Astrocyte of the hippocampus (primary cell): ENCODE measurements around the gene DGKD.
A peak's percentile ranks its signal among the peaks of the same experiment; 100 is the strongest.

Source experiments
- DNase-seq: peaks from one replicate; pipeline ENCODE4 v3.0.0; 2011; ENCODE audit warnings: low read depth, low spot score

The DGKD gene

DNA sequence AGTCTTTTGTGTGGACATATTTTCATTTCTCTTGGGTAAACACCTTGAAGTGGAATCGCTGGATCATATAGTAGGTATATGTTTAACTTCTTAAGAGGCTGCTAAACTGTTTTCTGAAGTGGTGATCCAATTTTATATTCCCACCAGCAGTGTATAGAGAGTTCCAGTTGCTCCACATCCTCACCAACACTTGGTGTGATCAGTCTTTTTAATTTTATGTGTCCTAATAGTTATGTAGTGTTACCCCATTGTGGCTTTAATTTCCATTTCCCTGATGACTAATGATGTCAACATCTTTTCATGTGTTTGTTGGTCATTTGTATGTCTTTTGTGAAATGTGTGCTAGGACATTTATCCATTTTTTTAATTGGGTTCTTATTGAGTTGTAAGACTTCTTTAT, 56.9 kb downstream of the DGKD start:
- no peak for DNase-seq

- DNase-seq, result no peak
These were observed 58.1 kb downstream of the DGKD start for GRCh38 chr2:233412405-233412804.

GRCh38 chr2:233413046-233413445, 58.8 kb downstream of the DGKD start:
- DNase-seq, result peak; percentile 42

DNA sequence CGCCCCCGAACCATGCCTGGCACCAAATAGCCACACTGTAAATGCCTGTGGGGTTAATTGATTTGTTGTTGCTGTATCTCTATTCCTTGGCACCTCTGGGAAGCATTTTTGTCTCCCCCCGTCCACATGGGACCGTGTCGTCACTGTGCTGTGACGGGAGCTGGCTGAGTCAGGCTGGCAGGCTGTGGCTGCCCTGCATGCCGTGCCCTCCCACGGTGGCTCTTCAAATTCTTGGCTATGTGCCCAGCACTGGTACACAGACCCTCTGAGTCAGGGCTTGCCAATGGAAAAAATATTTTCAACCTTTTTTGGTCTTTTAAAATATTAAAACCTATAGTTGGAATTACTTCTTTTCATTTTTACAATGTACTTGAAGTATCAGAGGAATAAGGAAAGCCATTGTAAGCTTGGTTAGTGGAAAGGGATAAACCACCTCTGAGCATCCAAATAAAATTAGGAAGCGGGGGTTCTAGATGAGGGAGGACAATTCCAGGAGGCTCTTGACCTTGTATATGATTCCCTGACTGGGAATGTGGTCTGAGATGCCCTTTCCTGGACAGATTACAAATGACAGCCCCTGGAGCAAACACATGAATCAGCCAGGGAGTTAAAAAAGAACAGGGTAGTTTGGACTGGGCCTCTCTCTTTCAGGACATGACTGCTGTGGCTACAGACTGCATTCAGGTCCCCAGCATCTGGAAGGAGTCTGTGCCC, 59.4 kb downstream of the DGKD start:
- peak; percentile 94 for DNase-seq

- DNase-seq, result peak; percentile 79
These were observed 60.0 kb downstream of the DGKD start for GRCh38 chr2:233414273-233414654.

GRCh38 chr2:233414777-233415570, 60.7 kb downstream of the DGKD start:
- peak; percentile 75 for DNase-seq

DNA sequence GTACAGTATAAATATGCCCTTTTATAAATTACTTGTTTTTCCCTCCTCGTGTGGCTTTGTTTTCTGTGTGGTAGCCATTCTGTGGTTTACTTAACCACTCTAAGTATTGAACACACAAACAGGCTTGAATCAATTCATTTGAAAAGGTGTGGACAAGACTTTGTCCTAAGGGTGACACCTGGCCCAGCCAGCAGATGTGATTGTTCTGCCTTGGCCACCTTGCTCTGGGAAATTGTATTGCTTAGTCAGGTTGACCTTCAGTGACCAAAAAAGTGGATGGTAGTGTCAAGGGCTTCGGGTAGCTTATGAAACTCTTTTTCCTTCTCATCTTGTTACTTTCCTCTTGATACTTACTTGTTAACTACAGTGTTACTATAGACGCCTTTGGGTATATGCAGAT, 61.9 kb downstream of the DGKD start:
- no peak for DNase-seq

GRCh38 chr2:233416706-233417105, 62.4 kb downstream of the DGKD start:
- no peak for DNase-seq

DNA sequence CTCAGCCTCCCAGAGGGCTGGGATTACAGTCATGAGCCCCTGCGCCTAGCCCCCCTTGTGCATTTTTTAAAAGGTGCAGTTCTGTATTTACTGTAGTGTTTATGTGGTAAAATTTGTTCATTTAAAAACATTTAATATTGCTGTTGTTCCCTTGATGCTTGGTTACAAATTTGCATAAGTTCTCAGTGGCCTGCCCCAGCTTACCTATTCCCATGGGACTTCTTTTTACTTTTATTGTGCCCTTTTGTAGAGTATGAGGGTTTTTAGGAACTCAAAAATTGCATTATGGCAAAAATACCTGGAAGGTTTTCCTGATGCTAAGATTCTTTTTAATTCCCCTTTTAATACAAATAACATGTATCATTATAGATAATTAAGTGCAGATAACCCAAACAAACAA, 63.0 kb downstream of the DGKD start:
- no peak for DNase-seq

DNA sequence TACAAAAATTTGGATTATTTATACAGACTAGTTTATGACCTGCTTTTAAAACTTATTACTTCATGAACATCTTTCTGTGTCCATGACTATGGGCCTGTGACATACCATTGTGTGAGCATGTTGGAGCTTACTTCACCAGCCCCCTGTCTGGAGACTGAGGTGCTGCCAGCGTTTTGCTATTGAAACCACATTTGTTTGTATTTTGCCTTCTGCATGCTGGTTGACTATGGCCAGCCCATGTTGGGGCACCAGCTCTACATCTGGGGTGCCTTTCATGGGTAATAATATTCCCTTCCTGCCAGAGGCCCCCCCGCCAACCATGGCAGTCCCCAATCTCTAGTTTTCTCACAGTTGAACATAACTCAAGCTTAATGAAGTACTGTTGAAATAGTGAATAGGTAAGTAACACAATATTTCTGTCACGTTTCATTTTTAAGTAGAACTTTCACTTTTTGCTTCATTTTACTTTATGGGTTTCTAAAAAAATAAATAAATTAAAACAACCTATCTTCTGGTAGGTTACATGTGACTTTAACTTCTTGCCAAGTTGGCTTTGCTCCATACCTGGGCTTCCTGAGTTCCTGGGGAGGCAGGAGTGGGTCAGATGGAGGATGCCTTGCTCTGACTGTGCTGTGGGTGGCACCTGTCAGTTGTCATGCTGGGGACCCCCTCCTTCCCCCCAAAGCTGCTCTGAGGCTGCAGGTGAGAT, 63.9 kb downstream of the DGKD start:
- no peak for DNase-seq

DNA sequence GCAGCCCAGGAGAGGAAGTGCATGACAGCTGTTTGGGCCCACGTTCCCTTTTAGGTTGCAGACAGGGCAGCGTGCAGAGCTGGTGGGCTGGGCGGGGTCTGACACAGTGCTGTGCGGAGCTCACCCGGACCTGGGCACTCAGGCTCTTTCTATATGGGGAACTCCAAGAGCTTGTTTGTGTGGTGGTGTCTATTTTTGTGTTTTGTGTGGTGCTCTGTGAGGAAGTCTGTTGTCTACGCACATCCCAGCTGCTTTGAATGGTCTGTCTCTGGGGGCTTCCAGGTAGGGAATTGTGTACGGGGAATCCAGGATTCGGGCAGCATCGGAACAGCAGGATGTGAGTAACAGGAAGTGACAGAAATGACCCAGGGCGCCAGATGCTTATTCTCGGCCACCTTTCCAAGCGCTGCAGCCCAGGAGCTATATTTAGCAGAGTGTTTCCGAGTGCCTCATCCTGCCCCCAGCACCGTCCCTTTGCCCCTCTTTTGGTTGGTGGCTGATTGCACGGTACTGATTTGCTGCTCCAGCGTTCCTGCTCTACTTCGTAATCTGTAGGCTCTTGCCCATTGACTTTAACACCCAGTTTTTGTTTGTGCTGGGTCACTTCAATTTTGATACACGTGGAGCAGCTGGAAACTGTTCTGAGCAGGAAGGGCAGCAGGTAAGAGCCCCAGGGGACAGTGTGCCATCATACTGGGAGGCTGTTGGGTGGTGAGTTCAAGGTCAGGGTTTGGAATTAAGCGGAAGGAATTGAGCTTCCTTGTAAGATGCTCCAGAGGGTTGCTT, 64.7 kb downstream of the DGKD start:
- no peak for DNase-seq

GRCh38 chr2:233419602-233420391, 65.5 kb downstream of the DGKD start:
- no peak for DNase-seq

DNA sequence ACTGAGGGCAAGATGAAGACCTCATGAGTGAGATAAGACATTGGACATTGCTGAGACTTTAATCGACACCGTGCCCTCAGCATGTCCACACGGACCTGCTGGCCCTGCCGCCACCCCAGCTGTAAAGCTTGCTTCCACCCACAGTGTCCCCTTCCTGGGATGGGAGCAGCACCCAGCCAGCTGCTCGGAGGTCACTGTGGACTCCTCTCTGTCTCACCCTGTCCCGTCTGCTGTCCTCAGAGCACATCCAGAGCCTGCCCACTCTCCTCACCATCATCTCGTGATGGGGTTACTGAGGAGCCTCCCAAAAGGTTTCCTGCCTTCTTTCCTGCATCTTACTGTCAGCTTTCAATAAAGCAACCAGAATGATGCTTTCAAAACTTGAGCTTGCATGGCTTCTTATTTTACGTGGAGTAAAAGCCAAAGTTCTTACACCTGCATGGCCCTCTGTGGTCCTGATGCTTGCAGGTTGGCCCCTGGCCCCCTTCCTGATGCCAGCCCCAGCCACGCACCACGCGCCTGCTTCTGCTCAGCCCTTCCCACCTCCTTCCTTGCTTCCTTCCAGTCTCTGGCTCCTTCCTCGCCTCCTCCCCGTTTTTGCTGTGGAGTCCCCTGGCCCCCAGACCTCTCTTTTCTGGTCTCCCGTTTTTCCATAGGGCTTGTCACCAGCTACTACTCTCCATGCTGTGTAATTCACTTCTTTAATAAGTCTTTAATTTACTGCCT, 67.0 kb downstream of the DGKD start:
- no peak for DNase-seq

GRCh38 chr2:233422050-233422639, 67.9 kb downstream of the DGKD start:
- DNase-seq, result no peak

DNA sequence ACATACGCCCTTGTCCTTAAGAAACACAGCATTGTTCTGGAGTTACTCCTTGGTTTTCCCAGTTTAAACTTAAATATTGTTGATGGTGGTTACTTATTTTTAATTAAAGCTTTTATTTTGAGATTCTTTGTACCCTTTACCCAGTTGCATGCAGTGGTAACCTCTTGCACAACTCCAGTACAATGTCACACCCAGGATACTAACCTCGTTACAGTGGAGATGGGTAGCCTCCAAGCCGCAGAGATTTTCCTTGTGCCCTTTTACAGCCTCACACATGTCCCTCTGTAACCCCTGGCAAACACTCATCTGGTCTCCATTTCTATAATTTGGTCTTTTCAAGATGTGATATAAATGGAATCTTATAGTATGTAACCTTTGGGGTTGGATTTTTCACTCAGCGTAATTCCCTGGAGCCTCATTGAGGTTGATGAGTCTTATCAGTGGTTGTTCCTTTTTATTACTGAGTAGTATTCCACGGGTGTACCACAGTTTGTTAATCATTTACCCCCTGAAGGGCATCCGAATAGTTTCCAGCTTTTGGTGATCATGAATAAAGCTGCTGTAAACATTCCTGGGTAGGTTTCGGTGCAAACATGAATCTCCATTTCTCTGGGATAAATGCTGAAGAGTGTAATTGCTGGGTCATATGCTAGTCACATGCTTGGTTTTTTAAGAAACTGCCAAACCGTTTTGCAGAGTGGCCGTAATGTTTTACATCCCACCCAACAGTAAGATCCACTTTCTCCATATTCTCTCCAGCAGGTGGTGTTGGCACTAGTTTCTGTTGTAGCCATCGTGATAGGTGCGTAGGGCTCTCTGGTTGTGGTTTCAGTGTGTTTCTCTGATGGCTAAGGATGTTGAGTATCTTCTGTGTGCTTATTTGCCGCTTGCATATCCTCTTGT, 68.6 kb downstream of the DGKD start:
- no peak for DNase-seq

DNA sequence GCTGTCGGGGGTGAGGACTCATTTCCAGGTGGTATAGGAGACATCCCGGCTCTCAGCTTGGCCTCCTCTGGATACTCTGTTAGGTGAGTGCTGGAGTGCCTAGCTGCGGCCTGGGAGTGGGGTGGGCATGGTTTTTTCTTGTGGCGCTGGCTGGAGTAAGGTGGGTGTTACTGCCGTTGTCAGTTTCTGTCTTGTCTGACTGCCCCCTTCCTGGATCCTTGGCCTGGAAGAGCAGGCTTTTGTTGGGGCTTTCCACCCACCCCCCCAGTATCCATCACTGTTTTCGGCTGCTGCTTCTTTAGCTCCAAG, 69.2 kb downstream of the DGKD start:
- no peak for DNase-seq

DNA sequence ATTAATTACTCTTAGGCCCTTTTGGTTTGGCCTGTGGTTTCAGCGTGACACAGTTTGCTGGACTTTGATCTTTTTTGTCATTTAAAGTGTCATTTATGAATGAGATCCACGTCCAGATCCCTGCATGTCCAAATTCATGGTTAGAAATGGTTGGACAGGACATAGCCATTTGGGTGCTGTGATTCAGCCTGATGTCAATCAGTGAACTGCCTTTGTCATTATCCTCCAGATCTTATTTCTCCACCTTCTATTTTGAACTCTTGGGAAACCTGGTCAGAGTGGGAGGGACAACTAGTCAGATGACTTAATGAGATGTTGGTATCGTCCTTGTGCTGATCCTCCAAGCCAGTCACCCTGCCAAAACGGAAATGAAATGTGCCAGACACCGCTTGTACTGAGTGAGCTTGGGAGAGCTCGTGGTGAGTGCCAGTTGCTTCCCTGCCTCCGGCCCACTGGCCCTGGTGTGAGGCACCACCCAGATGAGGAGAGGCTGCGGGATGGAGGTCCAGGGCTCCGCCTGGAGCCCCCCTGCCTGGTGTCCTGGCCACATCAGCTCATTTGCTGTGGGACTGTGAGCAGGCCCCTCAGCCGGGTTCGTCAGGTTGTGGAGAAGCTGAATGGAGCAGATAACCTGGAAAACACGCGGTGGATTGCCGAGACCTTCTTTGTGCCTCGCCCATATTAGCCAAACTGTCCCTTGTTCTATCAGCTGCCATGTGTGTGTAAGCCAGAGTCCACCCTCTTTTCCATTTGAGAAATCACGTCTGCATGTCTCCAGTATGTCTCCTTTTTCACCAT, 70.1 kb downstream of the DGKD start:
- DNase-seq, result no peak

DNA sequence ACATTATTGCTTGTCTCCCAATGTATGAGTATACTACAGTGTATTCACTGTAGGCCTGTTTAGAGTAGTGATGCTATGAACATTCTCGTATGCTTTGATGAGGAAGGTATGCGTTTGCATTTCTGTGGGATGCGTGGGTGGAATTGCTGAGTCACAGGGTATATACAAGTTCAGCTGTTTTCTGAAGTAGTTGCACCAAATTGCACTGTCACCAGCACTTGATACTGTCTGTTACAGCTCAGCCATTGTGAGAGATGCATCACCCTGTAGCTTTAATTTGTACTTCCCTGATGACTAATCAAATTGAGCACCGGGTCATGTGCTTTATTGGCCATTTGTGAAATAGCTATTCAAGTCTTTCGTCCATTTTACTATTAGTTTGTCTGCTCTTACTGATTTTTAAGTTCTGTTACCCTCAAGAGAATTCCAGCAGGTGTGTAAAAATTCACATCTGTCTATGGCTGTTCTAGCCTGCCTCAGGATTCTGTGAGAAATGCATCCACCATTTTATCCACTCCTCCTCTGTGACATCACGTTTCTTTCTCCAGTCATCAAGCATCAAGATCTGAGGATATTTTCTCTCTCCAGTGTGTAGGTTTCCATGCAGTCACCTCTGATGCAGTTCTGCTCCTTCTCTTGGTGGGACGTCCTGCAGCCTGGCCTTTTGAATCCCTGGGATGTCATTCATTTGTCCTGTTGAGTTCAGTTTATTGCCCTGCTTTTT, 72.5 kb downstream of the DGKD start:
- peak; percentile 67 for DNase-seq
